ENCODE results near the gene CENATAC. TPM values are rescaled to one million over a fixed set of nuclear protein-coding genes. Genes with fewer than 3 reads are reported as not detected.
"Not testable (repeated sequence)": the region's sequence is repeated elsewhere in the genome, so short reads cannot be mapped to it uniquely, and the experiment has no call there.

The CENATAC gene
- total RNA-seq, 3 donors from 2014 or later, result 42.9 to 75.4 (median 71.1) TPM

DNA sequence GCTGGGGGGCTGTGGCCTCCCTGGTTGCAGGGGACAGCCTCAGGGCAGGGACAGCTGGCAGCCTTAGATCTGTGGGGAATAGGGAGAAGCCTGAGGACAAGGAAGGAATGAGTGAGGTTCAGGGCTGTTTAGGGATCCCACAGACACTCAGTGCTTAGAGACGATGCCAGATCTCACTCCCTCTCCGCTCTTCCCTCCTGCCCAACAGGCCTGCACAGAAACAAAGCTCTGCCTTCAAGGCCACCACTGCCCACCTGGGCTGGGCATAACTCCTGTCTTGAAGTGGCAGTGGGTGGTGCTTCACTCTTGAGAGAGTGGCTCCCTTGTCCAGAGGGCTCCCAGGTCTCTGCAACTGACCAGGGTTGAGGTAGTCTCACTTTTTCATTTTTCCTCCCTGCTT lies 13.1 kb upstream of the CENATAC start:
- intact Hi-C loops (cut with DNase I; ENCODE audit: low total_unique reads), result no loop called here
- H3K4me1 ChIP-seq, result no peaks in the 10 kb centered on the region
- no peak for TF ChIP-seq POLR2A (IDR thresholded peaks at IDR 0.05)
- TF ChIP-seq, protein P1, sequence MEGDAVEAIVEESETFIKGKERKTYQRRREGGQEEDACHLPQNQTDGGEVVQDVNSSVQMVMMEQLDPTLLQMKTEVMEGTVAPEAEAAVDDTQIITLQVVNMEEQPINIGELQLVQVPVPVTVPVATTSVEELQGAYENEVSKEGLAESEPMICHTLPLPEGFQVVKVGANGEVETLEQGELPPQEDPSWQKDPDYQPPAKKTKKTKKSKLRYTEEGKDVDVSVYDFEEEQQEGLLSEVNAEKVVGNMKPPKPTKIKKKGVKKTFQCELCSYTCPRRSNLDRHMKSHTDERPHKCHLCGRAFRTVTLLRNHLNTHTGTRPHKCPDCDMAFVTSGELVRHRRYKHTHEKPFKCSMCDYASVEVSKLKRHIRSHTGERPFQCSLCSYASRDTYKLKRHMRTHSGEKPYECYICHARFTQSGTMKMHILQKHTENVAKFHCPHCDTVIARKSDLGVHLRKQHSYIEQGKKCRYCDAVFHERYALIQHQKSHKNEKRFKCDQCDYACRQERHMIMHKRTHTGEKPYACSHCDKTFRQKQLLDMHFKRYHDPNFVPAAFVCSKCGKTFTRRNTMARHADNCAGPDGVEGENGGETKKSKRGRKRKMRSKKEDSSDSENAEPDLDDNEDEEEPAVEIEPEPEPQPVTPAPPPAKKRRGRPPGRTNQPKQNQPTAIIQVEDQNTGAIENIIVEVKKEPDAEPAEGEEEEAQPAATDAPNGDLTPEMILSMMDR (IDR thresholded peaks at IDR 0.05), result no peak
- TF ChIP-seq POLR2AphosphoS5 (IDR thresholded peaks at IDR 0.05), result no peak
- H3K4me3 ChIP-seq, result no peak overlapping the region
- H3K27me3 ChIP-seq, result no peaks in the 10 kb centered on the region
- H3K27ac ChIP-seq, result no peak overlapping the region
- H3K9me3 ChIP-seq, result no peaks in the 10 kb centered on the region
- H3K36me3 ChIP-seq, result no peaks in the 10 kb centered on the region
- no peak for DNase-seq (ENCODE audit: low spot score in 2 of 2)

DNA sequence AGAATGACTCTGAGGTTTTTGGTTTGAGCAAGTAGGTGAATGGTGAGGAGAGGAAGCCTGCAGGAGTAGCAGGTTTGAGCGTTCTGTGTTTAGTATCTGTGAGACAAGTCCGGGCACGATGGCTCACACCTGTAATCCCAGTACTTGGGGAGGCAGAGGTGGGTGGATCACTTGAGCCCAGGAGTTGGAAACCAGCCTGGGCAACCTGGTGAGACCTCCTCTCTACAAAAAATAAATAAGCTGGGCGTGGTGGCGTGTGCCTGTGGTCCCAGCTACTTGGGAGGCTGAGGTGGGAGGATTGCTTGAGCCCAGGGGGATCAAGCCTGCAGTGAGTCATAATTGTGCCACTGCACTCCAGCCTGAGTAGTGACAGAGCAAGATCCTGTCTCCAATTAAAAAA lies 9.7 kb upstream of the CENATAC start:
- no peaks in the 10 kb centered on the region for H3K4me1 ChIP-seq
- no peaks in the 10 kb centered on the region for H3K27me3 ChIP-seq
- H3K27ac ChIP-seq, result no peak overlapping the region
- H3K9me3 ChIP-seq, result no peaks in the 10 kb centered on the region
- TF ChIP-seq POLR2AphosphoS5 (IDR thresholded peaks at IDR 0.05) (no peak), POLR2A (IDR thresholded peaks at IDR 0.05) (no peak)
- TF ChIP-seq, protein P1 (IDR thresholded peaks at IDR 0.05), result no peak
- no peak for DNase-seq (ENCODE audit: low spot score in 2 of 2)
- no peak overlapping the region for H3K4me3 ChIP-seq
- H3K36me3 ChIP-seq, result no peaks in the 10 kb centered on the region
- intact Hi-C loops (cut with DNase I; ENCODE audit: low total_unique reads), result no loop called here

DNA sequence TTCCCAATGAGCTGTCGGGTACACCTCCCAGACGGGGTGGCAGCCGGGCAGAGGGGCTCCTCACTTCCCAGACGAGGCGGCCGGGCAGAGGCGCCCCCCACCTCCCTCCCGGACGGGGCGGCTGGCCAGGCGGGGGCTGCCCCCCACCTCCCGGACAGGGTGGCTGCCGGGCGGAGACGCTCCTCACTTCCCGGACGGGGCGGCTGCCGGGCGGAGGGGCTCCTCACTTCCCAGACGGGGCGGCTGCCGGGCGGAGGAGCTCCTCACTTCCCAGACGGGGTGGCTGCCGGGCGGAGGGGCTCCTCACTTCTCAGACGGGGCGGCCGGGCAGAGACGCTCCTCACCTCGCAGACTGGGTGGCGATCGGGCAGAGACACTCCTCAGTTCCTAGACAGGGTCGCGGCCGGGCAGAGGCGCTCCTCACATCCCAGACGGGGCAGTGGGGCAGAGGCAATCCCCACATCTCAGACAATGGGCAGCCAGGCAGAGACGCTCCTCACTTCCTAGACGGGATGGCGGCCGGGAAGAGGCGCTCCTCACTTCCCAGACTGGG lies 6.4 kb upstream of the CENATAC start:
- H3K27me3 ChIP-seq; H3K4me3 ChIP-seq; H3K4me1 ChIP-seq; H3K36me3 ChIP-seq; H3K27ac ChIP-seq; H3K9me3 ChIP-seq; intact Hi-C loops (cut with DNase I; ENCODE audit: low total_unique reads); DNase-seq (ENCODE audit: low spot score in 2 of 2): not testable (repeated sequence)

DNA sequence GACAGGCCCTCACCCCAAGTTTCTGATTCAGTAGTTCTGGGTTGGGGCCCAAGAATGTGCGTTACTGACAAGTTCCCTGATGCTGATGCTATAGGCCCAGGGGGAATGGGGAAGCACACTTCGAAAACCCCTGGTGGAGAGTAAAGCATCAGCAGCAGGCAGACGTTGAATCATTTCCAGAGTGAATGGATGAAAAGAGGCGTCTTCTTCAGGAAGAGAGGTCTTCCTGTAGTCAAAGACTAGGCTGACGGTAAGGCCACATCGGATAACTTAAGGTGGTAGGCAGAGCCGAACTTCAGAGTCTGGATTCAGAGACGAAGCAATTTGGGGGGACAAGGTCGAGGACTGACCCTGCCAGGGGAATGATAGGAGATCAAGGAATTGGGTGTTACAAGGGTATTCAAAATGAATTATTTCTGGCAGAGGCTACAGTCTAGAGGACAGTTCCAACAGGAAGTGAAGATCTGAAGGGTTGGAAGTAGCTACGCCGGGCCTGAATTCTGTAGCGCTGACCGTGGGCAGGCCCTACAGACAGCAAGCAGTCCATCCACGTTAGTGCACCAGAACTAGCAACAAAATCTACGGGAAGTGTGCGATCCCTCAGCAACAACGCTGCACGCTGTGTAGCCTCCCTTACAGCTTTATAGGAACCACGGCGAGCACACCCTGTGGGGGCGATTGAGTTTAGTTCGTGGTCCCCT lies 862 bp upstream of the CENATAC start:
- H3K4me3 ChIP-seq, result peak overlapping the region; percentile 81 to 83 (median 81)
- peak overlapping the region; percentile 81 to 90 for H3K27ac ChIP-seq
- H3K9me3 ChIP-seq, result no peaks in the 10 kb centered on the region
- no peaks in the 10 kb centered on the region for H3K27me3 ChIP-seq
- no peaks in the 10 kb centered on the region for H3K36me3 ChIP-seq
- TF ChIP-seq POLR2AphosphoS5 (IDR thresholded peaks at IDR 0.05), result no peak
- TF ChIP-seq, protein P1 (IDR thresholded peaks at IDR 0.05), result no peak
- intact Hi-C loops (cut with DNase I; ENCODE audit: low total_unique reads), result no loop called here
- no peak for DNase-seq (ENCODE audit: low spot score in 2 of 2)
- H3K4me1 ChIP-seq, result peaks cover 4 to 6% of the 10 kb centered on the region in 2 donors

DNA sequence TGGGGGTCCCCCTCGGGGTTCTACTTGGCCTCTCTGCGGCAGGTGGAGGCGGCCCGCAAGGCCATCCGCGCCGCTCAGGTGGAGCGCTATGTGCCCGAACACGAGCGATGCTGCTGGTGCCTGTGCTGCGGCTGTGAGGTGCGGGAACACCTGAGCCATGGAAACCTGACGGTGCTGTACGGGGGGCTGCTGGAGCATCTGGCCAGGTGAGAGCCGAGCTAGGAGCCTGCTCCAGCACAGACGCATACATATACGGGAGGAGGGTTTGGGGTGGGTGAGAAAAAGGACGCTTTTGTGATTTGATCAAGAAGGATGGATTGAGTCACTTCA lies 415 bp downstream of the CENATAC start:
- peak overlapping the region; percentile 81 to 90 for H3K27ac ChIP-seq
- intact Hi-C loops (cut with DNase I; ENCODE audit: low total_unique reads), result loop anchor here (1.0 kb wide), 1 partner anchor 8 kb away; no protein-coding TSS in a partner anchor

More for the DNA sequence above, 415 bp downstream of the CENATAC start:
- no peaks in the 10 kb centered on the region for H3K27me3 ChIP-seq
- H3K4me1 ChIP-seq, result peaks cover 4 to 6% of the 10 kb centered on the region in 2 donors
- H3K4me3 ChIP-seq, result peak overlapping the region; percentile 81 to 83 (median 81)
- TF ChIP-seq, protein P1 (IDR thresholded peaks at IDR 0.05), result no peak
- no peak for TF ChIP-seq POLR2A (IDR thresholded peaks at IDR 0.05)
- no peak for TF ChIP-seq POLR2AphosphoS5 (IDR thresholded peaks at IDR 0.05)
- H3K36me3 ChIP-seq, result no peaks in the 10 kb centered on the region
- no peaks in the 10 kb centered on the region for H3K9me3 ChIP-seq
- no peak for DNase-seq (ENCODE audit: low spot score in 2 of 2)
